Neuronal stem cell (in vitro differentiated cells): ENCODE measurements around the gene FARS2.

Experiments used
- DNase-seq: peaks from one replicate; pipeline ENCODE4 v3.0.0-alpha.2; 2013; ENCODE audit warnings: low spot score
- H2AFZ ChIP-seq: one replicate; pipeline ENCODE4 v1.6.1; 2013; ENCODE audit warnings: mild to moderate bottlenecking, low read length, inconsistent platforms
- H2AK5ac ChIP-seq: 2 replicates; pipeline ENCODE4 v1.6.1; 2013; ENCODE audit warnings: low read depth, mild to moderate bottlenecking, inconsistent platforms, low read length, moderate library complexity, mixed read lengths
- H2BK120ac ChIP-seq: 2 replicates; pipeline ENCODE4 v1.6.1; 2013; ENCODE audit warnings: low read depth, mild to moderate bottlenecking, inconsistent platforms, low read length, moderate library complexity, mixed read lengths
- H2BK12ac ChIP-seq: one replicate; pipeline ENCODE4 v1.6.1; 2013; ENCODE audit warnings: low read length, inconsistent platforms
- H2BK15ac ChIP-seq: 2 replicates; pipeline ENCODE4 v1.6.1; 2013; ENCODE audit warnings: mild to moderate bottlenecking, low read length, inconsistent platforms, mixed read lengths
- H2BK5ac ChIP-seq: one replicate; pipeline ENCODE4 v1.6.1; 2013; ENCODE audit warnings: inconsistent platforms, mild to moderate bottlenecking, low read length, moderate library complexity
- H3K14ac ChIP-seq: one replicate; pipeline ENCODE4 v1.6.1; 2013; ENCODE audit warnings: low read length, inconsistent platforms
- H3K18ac ChIP-seq: 2 replicates; pipeline ENCODE4 v1.6.1; 2013; ENCODE audit warnings: low read length, inconsistent platforms
- H3K23ac ChIP-seq: 2 replicates; pipeline ENCODE4 v1.6.1; 2013; ENCODE audit warnings: low read depth, mild to moderate bottlenecking, mixed read lengths, low read length, inconsistent platforms; ENCODE audit not compliant: poor library complexity
- H3K27ac ChIP-seq: replicated peaks from 3 replicates; pipeline ENCODE4 v1.5.1; 2013; ENCODE audit warnings: low read length, inconsistent platforms
- H3K27me3 ChIP-seq, 3 experiments: 2 replicates each; pipeline ENCODE4 v1.6.1; 2013; ENCODE audit warnings: low read length in 3 of 3, mild to moderate bottlenecking in 2 of 3, inconsistent platforms in 1 of 3, low read depth in 1 of 3, mixed read lengths in 1 of 3, moderate library complexity in 1 of 3; ENCODE audit not compliant: control insufficient read depth in 3 of 3, insufficient read depth in 3 of 3
- H3K36me3 ChIP-seq, 2 donors: replicated peaks in 1 of 2; 2 replicates each; pipeline ENCODE4 v1.6.1; 2013; ENCODE audit warnings: low read length in 2 of 2; ENCODE audit not compliant: control insufficient read depth in 2 of 2, insufficient read depth in 2 of 2
- H3K4ac ChIP-seq: 2 replicates; pipeline ENCODE4 v1.6.1; 2013; ENCODE audit warnings: inconsistent platforms, mild to moderate bottlenecking, low read length, moderate library complexity
- H3K4me1 ChIP-seq, 2 donors: 1 replicate in 1 of 2; 2 replicates in 1 of 2; pipeline ENCODE4 v1.6.1; 2013; ENCODE audit warnings: low read length in 2 of 2, low read depth in 1 of 2; ENCODE audit not compliant: control insufficient read depth in 2 of 2, insufficient read depth in 1 of 2
- H3K4me2 ChIP-seq: one replicate; pipeline ENCODE4 v1.6.1; 2013; ENCODE audit warnings: mild to moderate bottlenecking, low read length, inconsistent platforms; ENCODE audit not compliant: insufficient read depth, poor library complexity, severe bottlenecking
- H3K4me3 ChIP-seq, 2 donors: 2 replicates each; pipeline ENCODE4 v1.5.1; 2013; ENCODE audit warnings: low read length in 2 of 2, mild to moderate bottlenecking in 2 of 2, inconsistent platforms in 1 of 2, moderate library complexity in 1 of 2
- H3K79me1 ChIP-seq: one replicate; pipeline ENCODE4 v1.6.1; 2013; ENCODE audit warnings: low read depth, mild to moderate bottlenecking, inconsistent platforms, low read length, moderate library complexity
- H3K9ac ChIP-seq: one replicate; pipeline ENCODE4 v1.6.1; 2013; ENCODE audit warnings: mild to moderate bottlenecking, low read depth, low read length, inconsistent platforms; ENCODE audit not compliant: poor library complexity
- H3K9me3 ChIP-seq, 2 donors: replicated peaks in 1 of 2; 2 replicates each; pipeline versions ENCODE3 to v1.6.1; 2013; ENCODE audit warnings: low read length in 2 of 2, mild to moderate bottlenecking in 2 of 2, inconsistent platforms in 1 of 2, low read depth in 1 of 2, mixed read lengths in 1 of 2, moderate library complexity in 1 of 2; ENCODE audit not compliant: control insufficient read depth in 2 of 2, insufficient read depth in 1 of 2
- H4K8ac ChIP-seq: one replicate; pipeline ENCODE4 v1.6.1; 2013; ENCODE audit warnings: low read depth, mild to moderate bottlenecking, inconsistent platforms, low read length, moderate library complexity
- H4K91ac ChIP-seq: one replicate; pipeline ENCODE4 v1.6.1; 2013; ENCODE audit warnings: low read length, low read depth, mild to moderate bottlenecking, inconsistent platforms; ENCODE audit not compliant: poor library complexity
- WGBS, 2 donors: extraction: QIAGEN DNeasy Blood & Tissue Kit; methylation state at CpG; one replicate each; pipeline ENCODE4 v1.1.7; 2013; ENCODE audit warnings: missing lambda C conversion rate in 2 of 2, mixed read lengths in 1 of 2; ENCODE audit not compliant: insufficient read length in 2 of 2, insufficient replicate concordance in 1 of 2; ENCODE audit errors: extremely low coverage in 2 of 2; 5-methylcytosine and 5-hydroxymethylcytosine counted together

Gene FARS2

GRCh38 chr6:5541751-5542432 lies 280.6 kb downstream of the FARS2 start:
- Histone ChIP-seq H3K4me2 (no peak overlapping the region), H2BK5ac (no peak overlapping the region), H3K36me3 (no peaks in the 10 kb centered on the region), H2AK5ac (no peak overlapping the region), H3K14ac (no peak overlapping the region), H3K9me3 (no peaks in the 10 kb centered on the region), H3K18ac (no peak overlapping the region), H3K4me3 (no peak overlapping the region), H3K4ac (no peak overlapping the region), H3K23ac (no peak overlapping the region), H2AFZ (no peak overlapping the region), H2BK120ac (no peak overlapping the region), H3K27ac (no peak overlapping the region), H3K79me1 (no peaks in the 10 kb centered on the region), H2BK15ac (no peak overlapping the region), H2BK12ac (no peak overlapping the region), H3K27me3 (no peaks in the 10 kb centered on the region), H3K4me1 (no peaks in the 10 kb centered on the region), H4K8ac (no peak overlapping the region), H4K91ac (no peak overlapping the region), H3K9ac (no peak overlapping the region)
- DNase-seq, result no peak
- no CpG with 5 or more reads among the region's 1 CpG for WGBS, 2 donors

GRCh38 chr6:5547556-5547955 lies 286.2 kb downstream of the FARS2 start:
- no peak overlapping the region for H3K9ac ChIP-seq

GRCh38 chr6:5550631-5551030 lies 289.3 kb downstream of the FARS2 start:
- no peak overlapping the region for H2BK12ac ChIP-seq
- no peak for DNase-seq
- peaks cover 0 to 2% of the 10 kb centered on the region in 2 donors for H3K36me3 ChIP-seq

More at GRCh38 chr6:5547556-5547955, 286.2 kb downstream of the FARS2 start:
- Histone ChIP-seq H2AFZ (no peak overlapping the region), H3K23ac (no peak overlapping the region), H2BK5ac (no peak overlapping the region), H3K27me3 (no peaks in the 10 kb centered on the region), H4K91ac (no peak overlapping the region), H3K4ac (no peak overlapping the region), H3K36me3 (peaks cover 0 to 2% of the 10 kb centered on the region in 2 donors), H3K27ac (no peak overlapping the region), H2AK5ac (no peak overlapping the region), H2BK12ac (no peak overlapping the region), H3K4me3 (no peak overlapping the region), H2BK15ac (no peak overlapping the region), H3K18ac (no peak overlapping the region), H3K79me1 (no peaks in the 10 kb centered on the region), H3K9me3 (peaks cover 3 to 15% of the 10 kb centered on the region in 2 donors), H2BK120ac (no peak overlapping the region), H4K8ac (no peak overlapping the region), H3K4me2 (no peak overlapping the region), H3K4me1 (no peaks in the 10 kb centered on the region), H3K14ac (no peak overlapping the region)
- DNase-seq, result no peak
- WGBS, 2 donors, result no CpG with 5 or more reads among the region's 4 CpGs

GRCh38 chr6:5552243-5552642 lies 290.9 kb downstream of the FARS2 start:
- Histone ChIP-seq H4K91ac (no peak overlapping the region), H3K18ac (no peak overlapping the region), H3K36me3 (peaks cover 0 to 2% of the 10 kb centered on the region in 2 donors), H2BK120ac (no peak overlapping the region), H2AK5ac (no peak overlapping the region), H3K9me3 (peaks cover 3 to 15% of the 10 kb centered on the region in 2 donors), H3K9ac (no peak overlapping the region), H3K27me3 (no peaks in the 10 kb centered on the region), H2BK5ac (no peak overlapping the region), H2BK15ac (no peak overlapping the region), H3K14ac (no peak overlapping the region), H3K23ac (no peak overlapping the region), H3K27ac (no peak overlapping the region), H2AFZ (no peak overlapping the region), H2BK12ac (no peak overlapping the region), H3K4ac (no peak overlapping the region), H3K79me1 (no peaks in the 10 kb centered on the region), H4K8ac (no peak overlapping the region), H3K4me2 (no peak overlapping the region), H3K4me1 (peaks cover 4 to 10% of the 10 kb centered on the region in 2 donors), H3K4me3 (no peak overlapping the region)
- DNase-seq, result no peak
- no CpG with 5 or more reads among the region's 2 CpGs for WGBS, 2 donors

More at GRCh38 chr6:5550631-5551030, 289.3 kb downstream of the FARS2 start:
- WGBS, 2 donors, result no CpG with 5 or more reads among the region's 1 CpG
- peaks cover 4 to 10% of the 10 kb centered on the region in 2 donors for H3K4me1 ChIP-seq
- no peak overlapping the region for H4K8ac ChIP-seq
- no peaks in the 10 kb centered on the region for H3K79me1 ChIP-seq
- H3K9me3 ChIP-seq, result peaks cover 3 to 15% of the 10 kb centered on the region in 2 donors
- H3K18ac ChIP-seq, result no peak overlapping the region
- no peak overlapping the region for H3K23ac ChIP-seq
- H2BK5ac ChIP-seq, result no peak overlapping the region
- H3K9ac ChIP-seq, result no peak overlapping the region
- no peak overlapping the region for H3K27ac ChIP-seq
- H2BK120ac ChIP-seq, result no peak overlapping the region
- H4K91ac ChIP-seq, result no peak overlapping the region
- no peak overlapping the region for H2AK5ac ChIP-seq
- H3K4ac ChIP-seq, result no peak overlapping the region
- no peak overlapping the region for H3K4me3 ChIP-seq
- no peaks in the 10 kb centered on the region for H3K27me3 ChIP-seq
- no peak overlapping the region for H2AFZ ChIP-seq
- H3K14ac ChIP-seq, result no peak overlapping the region
- no peak overlapping the region for H3K4me2 ChIP-seq
- H2BK15ac ChIP-seq, result no peak overlapping the region
